K562 (cell line): ENCODE data around the gene METTL25. TPM values are rescaled to one million over a fixed set of nuclear protein-coding genes. Genes with fewer than 3 reads are reported as not detected.

ENCODE experiments used
- BACH1 ChIP-seq: fragments of 200-800 bp; sonication (Bioruptor generic); IDR thresholded peaks from 2 replicates; pipeline ENCODE4 v1.6.1; 2016; ENCODE audit warnings: missing genetic modification characterization, missing compliant biosample characterization
- E2F1 ChIP-seq: sonication (generic); formaldehyde crosslinking; IDR thresholded peaks from 2 replicates; pipeline ENCODE4 v1.8.1; 2023; ENCODE audit warnings: mild to moderate bottlenecking, missing genetic modification reagents, moderate library complexity
- GABPA ChIP-seq: fragments of 200-800 bp; sonication (Bioruptor generic); conservative IDR thresholded peaks from 2 replicates; pipeline ENCODE4 v1.6.1; 2016; ENCODE audit warnings: low read depth, missing genetic modification characterization, missing compliant biosample characterization
- GABPB2 ChIP-seq: fragments of 250-450 bp; sonication (Bioruptor Pico); conservative IDR thresholded peaks from 2 replicates; pipeline ENCODE4 v1.5.1; 2021; ENCODE audit warnings: mild to moderate bottlenecking
- HOMEZ ChIP-seq: fragments of 250-450 bp; sonication (Bioruptor Pico); IDR thresholded peaks from 2 replicates; pipeline ENCODE4 v1.4.0; 2020; ENCODE audit warnings: mild to moderate bottlenecking, moderate library complexity
- KAT7 ChIP-seq: sonication (generic); formaldehyde crosslinking; IDR thresholded peaks from 2 replicates; pipeline ENCODE4 v1.8.0; 2022; ENCODE audit warnings: missing genetic modification reagents, mild to moderate bottlenecking, borderline replicate concordance
- MAFF ChIP-seq: IDR thresholded peaks from 2 replicates; pipeline ENCODE4 v1.6.1; 2012; ENCODE audit warnings: low read length, improper control_type of control experiment
- MITF ChIP-seq: IDR thresholded peaks from 2 replicates; pipeline ENCODE4 v1.6.1; 2014; ENCODE audit warnings: antibody characterized with exemption
- STAT6 ChIP-seq: sonication (generic); formaldehyde crosslinking; IDR thresholded peaks from 2 replicates; pipeline ENCODE4 v1.8.1; 2023; ENCODE audit warnings: mild to moderate bottlenecking, missing genetic modification reagents
- TFAP4 ChIP-seq: sonication (generic); formaldehyde crosslinking; IDR thresholded peaks from 2 replicates; pipeline ENCODE4 v1.8.0; 2022; ENCODE audit warnings: missing genetic modification reagents, mild to moderate bottlenecking, moderate library complexity, borderline replicate concordance
- ZHX1 ChIP-seq: fragments of 150-350 bp; conservative IDR thresholded peaks from 2 replicates; pipeline ENCODE4 v1.6.1; 2014; ENCODE audit warnings: low read length
- ZNF12 ChIP-seq: sonication (generic); formaldehyde crosslinking; IDR thresholded peaks from 2 replicates; pipeline ENCODE4 v1.4.0; 2020; ENCODE audit warnings: mild to moderate bottlenecking, missing genetic modification reagents
- ZNF408 ChIP-seq: fragments of 250-450 bp; sonication (Bioruptor Pico); IDR thresholded peaks from 2 replicates; pipeline ENCODE4 v1.4.0; 2020; ENCODE audit warnings: low read depth, mild to moderate bottlenecking, moderate library complexity
- ZNF583 ChIP-seq: fragments of 250-450 bp; sonication (Bioruptor Pico); IDR thresholded peaks from 2 replicates; pipeline ENCODE4 v1.4.0; 2020
- ZNF766 ChIP-seq: fragments of 200-800 bp; sonication (Bioruptor generic); conservative IDR thresholded peaks from 2 replicates; pipeline ENCODE4 v1.6.1; 2016; ENCODE audit warnings: missing genetic modification characterization, missing compliant biosample characterization
- ZNF77 ChIP-seq: fragments of 250-450 bp; sonication (Bioruptor Pico); IDR thresholded peaks from 2 replicates; pipeline ENCODE4 v1.5.0; 2020
- polyA plus RNA-seq, 8 experiments: library from polyadenylated mRNA; depleted of rRNA in 4 of 8; stranded (reverse) in 5 of 8; unstranded in 3 of 8; fragments of >200 nt; fragmentation: Nextera tagmentation in 2 of 8; fragmentation: Illumina TruSeq in 1 of 8; extraction: Ambion mirVana in 2 of 8; extraction: Trizol in 1 of 8; gene quantifications; 2 replicates each; pipeline versions ENCODE4 v1.2.1 to v1.2.3, GENCODE V29; 2011 to 2014; ENCODE audit warnings: inconsistent platforms in 1 of 8, missing spikeins in 1 of 8
- total RNA-seq, 7 experiments: library from RNA; depleted of rRNA in 6 of 7; stranded (reverse); fragments of >200 nt in 6 of 7; fragmentation: Illumina TruSeq in 2 of 7; extraction: Trizol in 2 of 7; gene quantifications; 2 replicates each; pipeline versions ENCODE4 v1.2.1 to v1.2.3, GENCODE V29; 2011 to 2021; ENCODE audit warnings: low replicate concordance in 1 of 7

Gene METTL25
- total and polyA plus RNA-seq, 9 of the 15 experiments (the other 6 are each of a cell fraction or from before 2014, with no cell fraction given): 0.50 to 2.4 (median 1.9) TPM

GRCh38 chr12:82358200-82359114 is at the start of gene METTL25, which contains the start of gene CCDC59 (continued):
- TF ChIP-seq STAT6: peak; percentile 96; the same call in 1 of the 2 replicates
- peak; percentile 79 for TF ChIP-seq ZNF766 (CRISPR knock-in tag)
- TF ChIP-seq ZNF77 (CRISPR knock-in tag): no peak
- no peak for TF ChIP-seq MAFF
- no peak for TF ChIP-seq ZNF583
- no peak for TF ChIP-seq MITF
- TF ChIP-seq TFAP4 (CRISPR knock-in tag): peak; percentile 87
- no peak for TF ChIP-seq BACH1 (tag)
- TF ChIP-seq KAT7 (CRISPR knock-in tag): peak; percentile 96; the same call in 1 of the 2 replicates
- TF ChIP-seq E2F1: peak; percentile 89
- TF ChIP-seq ZHX1: 0 out of 2 replicates have a peak, but pooled peaks have one; percentile 17
- TF ChIP-seq GABPB2 (CRISPR knock-in tag): no peak
- no peak for TF ChIP-seq HOMEZ (CRISPR knock-in tag)
- 0 out of 2 replicates have a peak, but pooled peaks have one; percentile 64 for TF ChIP-seq ZNF12 (CRISPR knock-in tag)
- peak; percentile 65 for TF ChIP-seq GABPA (tag)
- TF ChIP-seq ZNF408: no peak
